ENCODE results near the gene TYMP.
"Not testable (repeated sequence)": the region's sequence is repeated elsewhere in the genome, so short reads cannot be mapped to it uniquely, and the experiment has no call there.

DNA sequence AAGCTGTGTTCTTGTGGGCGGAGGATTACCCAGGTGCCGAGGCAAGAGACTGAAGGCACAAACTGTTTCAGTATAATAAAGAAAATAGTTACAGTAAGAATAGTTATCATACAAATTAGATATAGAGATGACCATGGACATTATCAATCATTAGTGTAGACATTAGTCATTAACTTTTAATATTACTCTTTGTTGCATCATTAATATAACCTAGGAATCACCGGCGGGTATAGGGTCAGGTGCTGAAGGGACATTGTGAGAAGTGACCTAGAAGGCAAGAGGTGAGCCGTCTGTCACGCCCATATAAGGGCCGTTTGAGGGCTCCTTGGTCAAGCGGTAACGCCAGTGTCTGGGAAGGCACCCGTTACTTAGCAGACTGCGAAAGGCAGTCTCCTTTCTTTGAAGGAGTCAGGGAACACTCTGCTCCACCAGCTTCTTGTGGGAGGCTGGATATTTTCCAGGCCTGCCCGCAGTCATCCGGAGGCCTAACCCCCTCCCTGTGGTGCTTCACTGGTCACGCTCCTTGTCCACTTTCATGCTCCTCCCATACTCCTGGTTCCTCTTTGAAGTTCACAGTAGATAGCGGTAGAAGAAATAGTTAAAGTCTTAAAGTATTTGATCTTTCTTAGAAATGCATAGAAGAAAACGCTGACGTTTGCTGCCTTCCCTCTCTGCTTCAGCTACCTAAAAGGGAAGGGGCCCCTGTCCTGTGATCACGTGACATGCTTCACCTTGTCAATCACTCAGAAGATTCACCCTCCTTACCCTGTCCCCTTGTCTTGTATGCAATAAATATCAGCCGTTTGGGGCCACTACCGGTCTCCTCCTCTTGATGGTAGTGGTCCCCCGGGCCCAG, 4.3 kb upstream of the TYMP start:
- not testable (repeated sequence) for TF ChIP-seq CTCF (conservative IDR thresholded peaks at IDR 0.05; ENCODE audit: low read depth, low read length); EZH2 (IDR thresholded peaks at IDR 0.05; ENCODE audit: borderline replicate concordance, low read depth, low read length, poor library complexity, severe bottlenecking)
